H9 (cell line): Measurements from ENCODE around the gene ADAMTSL5. TPM values are rescaled to one million over a fixed set of nuclear protein-coding genes. Genes with fewer than 3 reads are reported as not detected.

ENCODE experiments used
- DNase-seq: peaks from one replicate; pipeline ENCODE4 v3.0.0-alpha.2; 2017
- H2AFZ ChIP-seq: one replicate; pipeline ENCODE4 v1.6.1; 2013; ENCODE audit warnings: mild to moderate bottlenecking, low read length, control low read depth, moderate library complexity
- H2AK5ac ChIP-seq: 2 replicates; pipeline ENCODE4 v1.6.1; 2013; ENCODE audit warnings: low read length, control low read depth, mixed read lengths; ENCODE audit not compliant: insufficient read length
- H2BK120ac ChIP-seq: one replicate; pipeline ENCODE4 v1.6.1; 2013; ENCODE audit warnings: low read depth, mild to moderate bottlenecking, low read length, control low read depth, inconsistent platforms; ENCODE audit not compliant: poor library complexity, severe bottlenecking
- H2BK12ac ChIP-seq: 2 replicates; pipeline ENCODE4 v1.6.1; 2013; ENCODE audit warnings: low read length, control low read depth, mixed read lengths, low read depth; ENCODE audit not compliant: insufficient read length
- H2BK15ac ChIP-seq: 2 replicates; pipeline ENCODE4 v1.6.1; 2013; ENCODE audit warnings: low read depth, low read length, control low read depth
- H2BK20ac ChIP-seq: one replicate; pipeline ENCODE4 v1.6.1; 2013; ENCODE audit warnings: low read depth, mild to moderate bottlenecking, low read length, control low read depth, inconsistent platforms; ENCODE audit not compliant: poor library complexity, severe bottlenecking
- H2BK5ac ChIP-seq: 2 replicates; pipeline ENCODE4 v1.6.1; 2013; ENCODE audit warnings: low read length, control low read depth, mixed read lengths; ENCODE audit not compliant: insufficient read length
- H3K14ac ChIP-seq: 2 replicates; pipeline ENCODE4 v1.6.1; 2013; ENCODE audit warnings: low read length, control low read depth; ENCODE audit not compliant: insufficient read depth
- H3K18ac ChIP-seq: 2 replicates; pipeline ENCODE4 v1.6.1; 2013; ENCODE audit warnings: low read depth, mild to moderate bottlenecking, mixed read lengths, low read length, control low read depth; ENCODE audit not compliant: insufficient read length
- H3K23ac ChIP-seq: 2 replicates; pipeline ENCODE4 v1.6.1; 2013; ENCODE audit warnings: low read length, control low read depth, mixed read lengths, low read depth; ENCODE audit not compliant: insufficient read length
- H3K23me2 ChIP-seq: 2 replicates; pipeline ENCODE4 v1.6.1; 2013; ENCODE audit warnings: low read depth, mild to moderate bottlenecking, mixed read lengths, low read length, control low read depth; ENCODE audit not compliant: insufficient read length, poor library complexity, severe bottlenecking
- H3K27ac ChIP-seq: 2 replicates; pipeline ENCODE4 v1.5.1; 2013; ENCODE audit warnings: low read length, control low read depth, mixed read lengths, low read depth; ENCODE audit not compliant: insufficient read length
- H3K27me3 ChIP-seq: 2 replicates; pipeline ENCODE4 v1.6.1; 2013; ENCODE audit warnings: low read length, control low read depth, inconsistent platforms; ENCODE audit not compliant: insufficient read depth
- H3K4ac ChIP-seq: 2 replicates; pipeline ENCODE4 v1.6.1; 2013; ENCODE audit warnings: low read depth, mild to moderate bottlenecking, control low read depth, inconsistent platforms, low read length, moderate library complexity
- H3K4me1 ChIP-seq: 2 replicates; pipeline ENCODE4 v1.6.1; 2013; ENCODE audit warnings: low read length, control low read depth, inconsistent platforms; ENCODE audit not compliant: insufficient read depth
- H3K4me2 ChIP-seq: 2 replicates; pipeline ENCODE4 v1.6.1; 2013; ENCODE audit warnings: low read length, control low read depth, mixed read lengths; ENCODE audit not compliant: insufficient read length, insufficient read depth
- H3K56ac ChIP-seq: 2 replicates; pipeline ENCODE4 v1.6.1; 2013; ENCODE audit warnings: low read depth, mild to moderate bottlenecking, mixed read lengths, low read length, control low read depth; ENCODE audit not compliant: insufficient read length
- H3K79me1 ChIP-seq: 2 replicates; pipeline ENCODE4 v1.6.1; 2013; ENCODE audit warnings: low read depth, mild to moderate bottlenecking, moderate library complexity, low read length, control low read depth, inconsistent platforms; ENCODE audit not compliant: insufficient read depth, poor library complexity, severe bottlenecking
- H3K79me2 ChIP-seq: 2 replicates; pipeline ENCODE4 v1.6.1; 2013; ENCODE audit warnings: low read length, control low read depth, inconsistent platforms; ENCODE audit not compliant: insufficient read depth
- H3K9ac ChIP-seq: 2 replicates; pipeline ENCODE4 v1.6.1; 2013; ENCODE audit warnings: low read length, control low read depth, mixed read lengths; ENCODE audit not compliant: insufficient read length; ENCODE audit errors: extremely low read depth
- H3K9me3 ChIP-seq: one replicate; pipeline ENCODE4 v1.6.1; 2013; ENCODE audit warnings: low read depth, low read length, inconsistent platforms; ENCODE audit not compliant: control insufficient read depth
- H3T11ph ChIP-seq: one replicate; pipeline ENCODE4 v1.6.1; 2013; ENCODE audit warnings: mild to moderate bottlenecking, low read length, control low read depth, inconsistent platforms
- H4K20me1 ChIP-seq: one replicate; pipeline ENCODE4 v1.6.1; 2013; ENCODE audit not compliant: control insufficient read depth, insufficient read length, insufficient read depth
- H4K5ac ChIP-seq: 2 replicates; pipeline ENCODE4 v1.6.1; 2013; ENCODE audit warnings: low read depth, mild to moderate bottlenecking, mixed read lengths, low read length, control low read depth; ENCODE audit not compliant: insufficient read length
- H4K8ac ChIP-seq: replicated peaks from 2 replicates; pipeline ENCODE4 v1.6.1; 2013; ENCODE audit warnings: low read length, control low read depth, mixed read lengths, low read depth; ENCODE audit not compliant: insufficient read length
- H4K91ac ChIP-seq: 2 replicates; pipeline ENCODE4 v1.6.1; 2013; ENCODE audit warnings: low read depth, mild to moderate bottlenecking, moderate library complexity, mixed read lengths, low read length, control low read depth; ENCODE audit not compliant: insufficient read length
- H3K27ac Mint-ChIP-seq, 3 experiments: 2 replicates in 2 of 3; 3 replicates in 1 of 3; pipeline ENCODE4 v1.8.0; 2020 to 2021; ENCODE audit warnings: mixed read lengths in 3 of 3, mild to moderate bottlenecking in 1 of 3, moderate library complexity in 1 of 3
- H3K27me3 Mint-ChIP-seq: 2 replicates; pipeline ENCODE4 v1.8.0; 2021; ENCODE audit warnings: low read depth, mild to moderate bottlenecking, moderate library complexity, mixed read lengths
- H3K36me3 Mint-ChIP-seq, 3 experiments: 2 replicates in 2 of 3; 3 replicates in 1 of 3; pipeline ENCODE4 v1.8.0; 2020 to 2021; ENCODE audit warnings: low read depth in 3 of 3, mixed read lengths in 3 of 3; ENCODE audit not compliant: insufficient read depth in 1 of 3
- H3K4me1 Mint-ChIP-seq, 2 experiments: 2 replicates each; pipeline ENCODE4 v1.8.0; 2020; ENCODE audit warnings: mixed read lengths in 2 of 2
- H3K4me3 Mint-ChIP-seq, 2 experiments: 2 replicates in 1 of 2; 3 replicates in 1 of 2; pipeline ENCODE4 v1.8.0; 2020 to 2021; ENCODE audit warnings: mild to moderate bottlenecking in 2 of 2, mixed read lengths in 2 of 2, moderate library complexity in 1 of 2
- H3K9me3 Mint-ChIP-seq, 2 experiments: 2 replicates in 1 of 2; 3 replicates in 1 of 2; pipeline ENCODE4 v1.8.0; 2020; ENCODE audit warnings: mild to moderate bottlenecking in 2 of 2, mixed read lengths in 2 of 2, moderate library complexity in 1 of 2
- CTCF ChIP-seq: fragments of 200-600 bp; sonication (generic); conservative IDR thresholded peaks from 3 replicates; pipeline ENCODE4 v1.8.0; 2021; ENCODE audit warnings: antibody characterized with exemption, mild to moderate bottlenecking
- WGBS: extraction: QIAGEN DNeasy Blood & Tissue Kit; methylation state at CpG from one replicate; pipeline ENCODE4 v1.1.7; 2013; ENCODE audit warnings: missing lambda C conversion rate, low lambda C conversion rate, mixed read lengths; ENCODE audit not compliant: insufficient read length; ENCODE audit errors: extremely low coverage; 5-methylcytosine and 5-hydroxymethylcytosine counted together
- total RNA-seq: library from RNA; stranded (reverse); gene quantifications from 2 replicates; pipeline ENCODE4 v1.2.1, GENCODE V29; 2021

The ADAMTSL5 gene
- total RNA-seq, 1 experiment from 2014 or later = 1.5 TPM

GRCh38 chr19:1486720-1487575 lies 25.9 kb downstream of the ADAMTSL5 start:
- H3K79me2 ChIP-seq = no peaks in the 10 kb centered on the region
- H3K14ac ChIP-seq = no peak overlapping the region
- no peak overlapping the region for H3K4me2 ChIP-seq
- no peak overlapping the region for H3K56ac ChIP-seq
- H3T11ph ChIP-seq = no peak overlapping the region
- H3K4ac ChIP-seq = no peak overlapping the region
- no peak overlapping the region for H4K91ac ChIP-seq
- no peaks in the 10 kb centered on the region for H3K4me1 ChIP-seq
- no peak overlapping the region for H3K27ac ChIP-seq
- H3K18ac ChIP-seq = no peak overlapping the region
- H3K9me3 ChIP-seq = no peaks in the 10 kb centered on the region
- Mint-ChIP-seq H3K9me3 (no peaks in the 10 kb centered on the region; a peak in 1 of 5 replicates), H3K4me1 (peaks cover 4 to 10% of the 10 kb centered on the region in 2 experiments), H3K27ac (no peak overlapping the region), H3K4me3 (no peak overlapping the region; a peak in 1 of 5 replicates), H3K27me3 (peaks cover 6% of the 10 kb centered on the region), H3K36me3 (no peaks in the 10 kb centered on the region; a peak in 1 of 7 replicates)
- WGBS = no CpG with 5 or more reads among the region's 56 CpGs
- H3K23me2 ChIP-seq = peaks cover 9% of the 10 kb centered on the region
- H2BK20ac ChIP-seq = no peak overlapping the region
- no peak overlapping the region for H2BK15ac ChIP-seq
- H2BK120ac ChIP-seq = no peak overlapping the region
- H2BK5ac ChIP-seq = no peak overlapping the region
- peaks cover 3% of the 10 kb centered on the region; the same call in 1 of the 2 replicates for H3K27me3 ChIP-seq
- no peaks in the 10 kb centered on the region for H4K20me1 ChIP-seq
- H4K8ac ChIP-seq = no peak overlapping the region
- H2BK12ac ChIP-seq = no peak overlapping the region
- H4K5ac ChIP-seq = no peak overlapping the region
- no peak for TF ChIP-seq CTCF
- H3K23ac ChIP-seq = no peak overlapping the region
- no peak overlapping the region for H2AFZ ChIP-seq
- H2AK5ac ChIP-seq = no peak overlapping the region
- DNase-seq = peak; percentile 27
- no peak overlapping the region for H3K9ac ChIP-seq
- no peaks in the 10 kb centered on the region for H3K79me1 ChIP-seq
